ENCODE measurements around the gene NEDD4L. TPM values are rescaled to one million over a fixed set of nuclear protein-coding genes. Genes with fewer than 3 reads are reported as not detected.

The NEDD4L gene
- total and polyA plus RNA-seq, 7 donors = 52.0 to 104 (median 57.4) TPM

GRCh38 chr18:58181988-58182387, 138.0 kb downstream of the NEDD4L start:
- TF ChIP-seq POLR2AphosphoS5 (IDR thresholded peaks at IDR 0.05) = no peak
- TF ChIP-seq EP300 (IDR thresholded peaks at IDR 0.05) = no peak
- TF ChIP-seq POLR2A (IDR thresholded peaks at IDR 0.05) = no peak
- TF ChIP-seq, protein P1, sequence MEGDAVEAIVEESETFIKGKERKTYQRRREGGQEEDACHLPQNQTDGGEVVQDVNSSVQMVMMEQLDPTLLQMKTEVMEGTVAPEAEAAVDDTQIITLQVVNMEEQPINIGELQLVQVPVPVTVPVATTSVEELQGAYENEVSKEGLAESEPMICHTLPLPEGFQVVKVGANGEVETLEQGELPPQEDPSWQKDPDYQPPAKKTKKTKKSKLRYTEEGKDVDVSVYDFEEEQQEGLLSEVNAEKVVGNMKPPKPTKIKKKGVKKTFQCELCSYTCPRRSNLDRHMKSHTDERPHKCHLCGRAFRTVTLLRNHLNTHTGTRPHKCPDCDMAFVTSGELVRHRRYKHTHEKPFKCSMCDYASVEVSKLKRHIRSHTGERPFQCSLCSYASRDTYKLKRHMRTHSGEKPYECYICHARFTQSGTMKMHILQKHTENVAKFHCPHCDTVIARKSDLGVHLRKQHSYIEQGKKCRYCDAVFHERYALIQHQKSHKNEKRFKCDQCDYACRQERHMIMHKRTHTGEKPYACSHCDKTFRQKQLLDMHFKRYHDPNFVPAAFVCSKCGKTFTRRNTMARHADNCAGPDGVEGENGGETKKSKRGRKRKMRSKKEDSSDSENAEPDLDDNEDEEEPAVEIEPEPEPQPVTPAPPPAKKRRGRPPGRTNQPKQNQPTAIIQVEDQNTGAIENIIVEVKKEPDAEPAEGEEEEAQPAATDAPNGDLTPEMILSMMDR (IDR thresholded peaks at IDR 0.05) = no peak
- 90 to 96% methylated on average over 2 of the region's 2 CpGs for WGBS, 2 donors
- no peaks in the 10 kb centered on the region for H3K27me3 ChIP-seq
- no peak for DNase-seq
- H3K4me3 ChIP-seq = no peak overlapping the region
- no peaks in the 10 kb centered on the region for H3K36me3 ChIP-seq
- no peaks in the 10 kb centered on the region for H3K9me3 ChIP-seq
- intact Hi-C loops (cut with DNase I) = loop anchor here (1.0 to 10.0 kb wide), 3 partner anchors 139 to 493 kb away; partner anchors contain the start of gene MALT1
- no peak overlapping the region for H3K27ac ChIP-seq
- peaks cover 0 to 60% (median 42%) of the 10 kb centered on the region in 4 donors for H3K4me1 ChIP-seq

- H3K27me3 ChIP-seq = no peaks in the 10 kb centered on the region
- H3K27ac ChIP-seq = no peak overlapping the region
- TF ChIP-seq, protein P1 (IDR thresholded peaks at IDR 0.05) = no peak
- TF ChIP-seq POLR2AphosphoS5 (IDR thresholded peaks at IDR 0.05) (no peak), POLR2A (IDR thresholded peaks at IDR 0.05) (no peak), EP300 (IDR thresholded peaks at IDR 0.05) (no peak)
- H3K4me3 ChIP-seq = no peak overlapping the region
- no peaks in the 10 kb centered on the region for H3K36me3 ChIP-seq
- intact Hi-C loops (cut with DNase I) = loop anchor here (5.0 to 10.0 kb wide), 2 partner anchors 309 to 492 kb away; partner anchors contain the start of gene MALT1
- DNase-seq = no peak
- 15 to 78% methylated on average over 4 of the region's 4 CpGs for WGBS, 2 donors
- H3K9me3 ChIP-seq = no peaks in the 10 kb centered on the region
- peaks cover 0 to 49% (median 33%) of the 10 kb centered on the region in 4 donors for H3K4me1 ChIP-seq
Measured at GRCh38 chr18:58183226-58183625, 139.2 kb downstream of the NEDD4L start.

DNA sequence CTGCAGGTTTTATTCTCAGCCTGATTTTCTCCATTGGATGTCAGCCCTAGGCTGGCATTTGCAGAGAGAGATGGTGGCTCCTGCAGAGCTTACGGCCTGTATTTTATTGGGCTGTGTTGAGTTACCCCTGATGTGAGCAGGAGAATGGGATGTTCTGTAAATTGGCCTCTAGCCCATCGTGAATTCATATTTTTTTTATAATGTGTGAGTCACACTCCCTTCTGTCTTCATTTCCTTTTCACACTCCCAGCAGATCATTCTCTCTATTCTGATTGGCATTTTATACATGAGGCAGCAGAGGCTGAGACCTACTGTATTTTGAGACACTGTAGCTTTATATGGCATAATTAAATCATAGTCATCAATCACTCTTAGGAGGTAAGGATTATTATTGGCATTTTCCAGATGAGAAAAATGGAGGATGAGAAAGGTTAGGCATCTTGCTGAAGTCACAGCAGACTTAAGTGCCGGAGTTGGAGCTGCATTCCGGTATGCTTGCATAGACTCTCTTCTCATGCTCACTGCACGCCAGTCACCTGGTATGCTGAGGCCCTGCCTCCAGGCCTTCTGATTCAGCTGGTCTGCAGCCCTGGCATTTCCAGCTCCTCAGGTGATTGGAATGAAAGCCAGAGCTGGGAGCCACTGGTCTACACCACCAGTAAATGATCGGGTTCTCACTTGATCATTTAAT, 142.4 kb downstream of the NEDD4L start:
- H3K27me3 ChIP-seq = no peaks in the 10 kb centered on the region
- no peak for DNase-seq
- TF ChIP-seq POLR2A (IDR thresholded peaks at IDR 0.05) (no peak), POLR2AphosphoS5 (IDR thresholded peaks at IDR 0.05) (peak in 2 of 4 donors; percentile 34 to 44), EP300 (IDR thresholded peaks at IDR 0.05) (peak in 1 of 4 donors; percentile 30)
- TF ChIP-seq, protein P1 (IDR thresholded peaks at IDR 0.05) = no peak
- peaks cover 0 to 38% (median 26%) of the 10 kb centered on the region in 4 donors for H3K4me1 ChIP-seq
- no peaks in the 10 kb centered on the region for H3K9me3 ChIP-seq
- WGBS, 2 donors = 49 to 77% methylated on average over 6 of the region's 6 CpGs
- no peaks in the 10 kb centered on the region for H3K36me3 ChIP-seq
- no peak overlapping the region for H3K4me3 ChIP-seq
- intact Hi-C loops (cut with DNase I) = loop anchor here (10.0 kb wide), 1 partner anchor 488 kb away; the partner anchor contains the start of gene MALT1
- H3K27ac ChIP-seq = peak overlapping the region; percentile 42 to 80 (median 65)

GRCh38 chr18:58187674-58188073, 143.6 kb downstream of the NEDD4L start:
- intact Hi-C loops (cut with DNase I) = loop anchor here (10.0 kb wide), 1 partner anchor 487 kb away; the partner anchor contains the start of gene MALT1
- TF ChIP-seq EP300 (IDR thresholded peaks at IDR 0.05) (no peak), POLR2A (IDR thresholded peaks at IDR 0.05) (no peak), POLR2AphosphoS5 (IDR thresholded peaks at IDR 0.05) (no peak)
- TF ChIP-seq, protein P1 (IDR thresholded peaks at IDR 0.05) = no peak
- 95% methylated on average over 6 of the region's 6 CpGs for WGBS, 2 donors
- Histone ChIP-seq H3K9me3 (no peaks in the 10 kb centered on the region), H3K4me3 (no peak overlapping the region), H3K4me1 (peaks cover 0 to 38% (median 26%) of the 10 kb centered on the region in 4 donors), H3K36me3 (no peaks in the 10 kb centered on the region), H3K27ac (peak overlapping the region in 3 of 4 donors; percentile 23 to 77 (median 55)), H3K27me3 (no peaks in the 10 kb centered on the region)
- DNase-seq = no peak

Data from sigmoid colon (tissue), 7 donors.